Kidney (tissue), 14 donors: Measurements from ENCODE around the gene COX5B. TPM values are rescaled to one million over a fixed set of nuclear protein-coding genes. Genes with fewer than 3 reads are reported as not detected.

ENCODE experiments used
- DNase-seq, 5 donors: peaks; one replicate each; pipeline ENCODE4 v3.0.0-alpha.2; 2013 to 2020
- FAIRE-seq: peaks from 2 replicates; lab custom pipeline; 2012; peaks lifted over from hg19 to GRCh38; lab: Jason Lieb, UNC
- H3K27ac ChIP-seq, 2 donors: one replicate each; pipeline ENCODE4 v1.7.0; 2013; ENCODE audit warnings: low read depth in 2 of 2, low read length in 2 of 2, inconsistent platforms in 1 of 2
- H3K27me3 ChIP-seq: one replicate; pipeline ENCODE4 v1.7.1; 2013; ENCODE audit warnings: low read length, inconsistent platforms; ENCODE audit not compliant: control insufficient read depth, insufficient read depth
- H3K36me3 ChIP-seq, 3 donors: one replicate each; pipeline versions ENCODE4 v1.7.0 to v1.7.1; 2013; ENCODE audit warnings: low read length in 3 of 3, control low read depth in 1 of 3, inconsistent platforms in 1 of 3; ENCODE audit not compliant: insufficient read depth in 3 of 3, control insufficient read depth in 2 of 3
- H3K4me1 ChIP-seq, 3 donors: one replicate each; pipeline versions ENCODE4 v1.7.0 to v1.7.1; 2013; ENCODE audit warnings: low read length in 3 of 3, inconsistent platforms in 1 of 3, low read depth in 1 of 3; ENCODE audit not compliant: control insufficient read depth in 2 of 3, insufficient read depth in 2 of 3
- H3K4me3 ChIP-seq, 3 donors: one replicate each; pipeline versions ENCODE4 v1.7.0 to v1.8.1; 2013; ENCODE audit warnings: low read length in 3 of 3, control low read depth in 1 of 3, inconsistent platforms in 1 of 3
- H3K9ac ChIP-seq, 3 donors: one replicate each; pipeline versions ENCODE4 v1.7.0 to v1.7.1; 2013; ENCODE audit warnings: low read length in 3 of 3, control low read depth in 1 of 3, inconsistent platforms in 1 of 3
- H3K9me3 ChIP-seq, 3 donors: one replicate each; pipeline versions ENCODE4 v1.7.0 to v1.7.1; 2013; ENCODE audit warnings: low read length in 3 of 3, control low read depth in 1 of 3, inconsistent platforms in 1 of 3; ENCODE audit not compliant: control insufficient read depth in 2 of 3, insufficient read depth in 1 of 3
- CTCF ChIP-seq: IDR thresholded peaks from 3 replicates; pipeline ENCODE4 v1.5.1; 2012; ENCODE audit warnings: mild to moderate bottlenecking, moderate library complexity, borderline replicate concordance; ENCODE audit not compliant: insufficient read depth; ENCODE audit errors: extremely low read depth
- intact Hi-C: fragments of 100-400 bp; cut with DNase I; formaldehyde crosslinking; loops from one replicate; pipeline ENCODE4 v1.11.1; 2022
- polyA plus RNA-seq: library from polyadenylated mRNA; stranded (reverse); fragments of 350-450 nt; fragmentation: Illumina TruSeq; extraction: RNeasy Lipid Tissue Mini Kit (QIAGEN cat#74804); gene quantifications from one replicate; pipeline ENCODE4 v1.2.3, GENCODE V29; 2014; ENCODE audit warnings: low read depth, low replicate concordance; ENCODE audit not compliant: insufficient read depth
- total RNA-seq: library from RNA; stranded (reverse); fragmentation: NEBNext Ultra II Directional; extraction: Animal tissue kit (Norgen Biotek cat#: 25700); gene quantifications from one replicate; pipeline ENCODE4 v1.2.1, GENCODE V29; 2021
- donor health status: control.
- donor health status: control.
- donor health status: control.
- donor health status: control.
- donor health status: control.
- donor health status: DM: yes; HTN: yes; CAD: no.
- donor health status: Normal renal cell carcinoma (clear cell type).

COX5B gene
- total and polyA plus RNA-seq, 2 donors from 2014 or later, result 238 to 1,246 TPM

- Histone ChIP-seq H3K4me3 (no peak overlapping the region), H3K9ac (no peak overlapping the region), H3K9me3 (peaks cover 0 to 12% (median 0%) of the 10 kb centered on the region in 3 donors), H3K27ac (no peak overlapping the region), H3K4me1 (no peaks in the 10 kb centered on the region), H3K36me3 (peaks cover 5 to 21% (median 16%) of the 10 kb centered on the region in 3 donors), H3K27me3 (no peaks in the 10 kb centered on the region)
- intact Hi-C loops, result no loop called here
- no peak for DNase-seq
- TF ChIP-seq CTCF, result no peak
- no peak for FAIRE-seq
Measured at GRCh38 chr2:97654309-97654708, 8.4 kb downstream of the COX5B start.

GRCh38 chr2:97654791-97655190 is 8.9 kb downstream of the COX5B start:
- Histone ChIP-seq H3K9me3 (peaks cover 0 to 12% (median 0%) of the 10 kb centered on the region in 3 donors), H3K4me1 (no peaks in the 10 kb centered on the region), H3K4me3 (no peak overlapping the region), H3K9ac (no peak overlapping the region), H3K27ac (no peak overlapping the region), H3K36me3 (peaks cover 5 to 19% (median 16%) of the 10 kb centered on the region in 3 donors), H3K27me3 (no peaks in the 10 kb centered on the region)
- intact Hi-C loops, result no loop called here
- no peak for TF ChIP-seq CTCF
- DNase-seq, result no peak
- no peak for FAIRE-seq

GRCh38 chr2:97656129-97656755 is 10.4 kb downstream of the COX5B start:
- intact Hi-C loops, result no loop called here
- DNase-seq (no peak), FAIRE-seq (no peak)
- TF ChIP-seq CTCF, result no peak
- H3K9me3 ChIP-seq, result peaks cover 0 to 12% (median 0%) of the 10 kb centered on the region in 3 donors
- H3K36me3 ChIP-seq, result peaks cover 5 to 21% (median 19%) of the 10 kb centered on the region in 3 donors
- H3K4me3 ChIP-seq, result no peak overlapping the region
- H3K4me1 ChIP-seq, result no peaks in the 10 kb centered on the region
- no peaks in the 10 kb centered on the region for H3K27me3 ChIP-seq
- H3K9ac ChIP-seq, result no peak overlapping the region
- no peak overlapping the region for H3K27ac ChIP-seq
